Effector memory CD8-positive, alpha-beta T cell (primary cell): Measurements from ENCODE around the gene RXFP3.
"Not testable (repeated sequence)": the region's sequence is repeated elsewhere in the genome, so short reads cannot be mapped to it uniquely, and the experiment has no call there.

Experiments
- ATAC-seq: fragments of 150-1000 bp; cut with Tn5 transposase; replicated peaks from 2 replicates; pipeline ENCODE4 v1.10.0; 2021; ENCODE audit warnings: mild to moderate bottlenecking, moderate library complexity
- DNase-seq, 3 experiments: peaks; one replicate each; pipeline ENCODE4 v3.0.0; 2021
- H3K27ac Mint-ChIP-seq, 2 donors: one replicate each; pipeline ENCODE4 v1.8.0; 2022; ENCODE audit warnings: mild to moderate bottlenecking in 2 of 2, mixed read lengths in 2 of 2, moderate library complexity in 2 of 2
- H3K27me3 Mint-ChIP-seq, 2 donors: one replicate each; pipeline ENCODE4 v1.8.0; 2022; ENCODE audit warnings: mixed read lengths in 2 of 2
- H3K36me3 Mint-ChIP-seq: one replicate; pipeline ENCODE4 v1.8.0; 2022; ENCODE audit warnings: mild to moderate bottlenecking, moderate library complexity, mixed read lengths; ENCODE audit not compliant: insufficient read depth
- H3K4me1 Mint-ChIP-seq, 2 donors: one replicate each; pipeline ENCODE4 v1.8.0; 2022; ENCODE audit warnings: low read depth in 2 of 2, mixed read lengths in 2 of 2
- H3K4me3 Mint-ChIP-seq, 2 donors: one replicate each; pipeline ENCODE4 v1.8.0; 2022; ENCODE audit warnings: mild to moderate bottlenecking in 2 of 2, mixed read lengths in 2 of 2, moderate library complexity in 2 of 2
- H3K9me3 Mint-ChIP-seq, 2 donors: one replicate each; pipeline ENCODE4 v1.8.0; 2022; ENCODE audit warnings: mixed read lengths in 2 of 2
- total RNA-seq, 9 experiments: gene quantifications; one replicate each; lab custom pipeline; 2026; lab: John Stamatoyannopoulos, UW

RXFP3 gene
- total RNA-seq, result 0 reads per million in 9 experiments

GRCh38 chr5:33936381-33937016, at the start of gene RXFP3:
Gene RXFP3 (plus strand): TSS chr5:33936386. CDS start chr5:33936741, 355 bp downstream.
- Mint-ChIP-seq H3K27ac (no peak within 1 kb of the TSS), H3K27me3 (peaks cover 66% of the 10 kb centered on the region in 2 donors), H3K9me3 (no peaks in the 10 kb centered on the region), H3K4me3 (no peak within 1 kb of the TSS), H3K36me3 (peaks cover 4% of the 10 kb centered on the region), H3K4me1 (no peaks in the 10 kb centered on the region)
- ATAC-seq (no peak), DNase-seq (no peak)

GRCh38 chr5:33887268-33887667, 48.9 kb upstream of the RXFP3 start:
- H3K4me1 Mint-ChIP-seq, result peaks cover 0 to 4% of the 10 kb centered on the region in 2 donors
- peaks cover 28 to 50% of the 10 kb centered on the region in 2 donors for H3K27me3 Mint-ChIP-seq
- ATAC-seq (no peak), DNase-seq (no peak)
- H3K27ac Mint-ChIP-seq, result no peak overlapping the region
- H3K9me3 Mint-ChIP-seq, result no peaks in the 10 kb centered on the region
- H3K4me3 Mint-ChIP-seq, result no peak overlapping the region
- H3K36me3 Mint-ChIP-seq, result no peaks in the 10 kb centered on the region

GRCh38 chr5:33888587-33888986, 47.6 kb upstream of the RXFP3 start:
- DNase-seq (no peak), ATAC-seq (no peak)
- H3K27me3 Mint-ChIP-seq, result peaks cover 41 to 63% of the 10 kb centered on the region in 2 donors
- H3K4me3 Mint-ChIP-seq, result no peak overlapping the region
- no peaks in the 10 kb centered on the region for H3K9me3 Mint-ChIP-seq
- no peak overlapping the region for H3K27ac Mint-ChIP-seq
- H3K36me3 Mint-ChIP-seq, result no peaks in the 10 kb centered on the region
- peaks cover 0 to 5% of the 10 kb centered on the region in 2 donors for H3K4me1 Mint-ChIP-seq

GRCh38 chr5:33890131-33891032, 45.8 kb upstream of the RXFP3 start:
- H3K27ac Mint-ChIP-seq, result no peak overlapping the region
- peaks cover 0 to 5% of the 10 kb centered on the region in 2 donors for H3K4me1 Mint-ChIP-seq
- no peak overlapping the region for H3K4me3 Mint-ChIP-seq
- DNase-seq (no peak), ATAC-seq (no peak)
- H3K27me3 Mint-ChIP-seq, result peaks cover 43 to 65% of the 10 kb centered on the region in 2 donors
- H3K36me3 Mint-ChIP-seq, result no peaks in the 10 kb centered on the region
- no peaks in the 10 kb centered on the region for H3K9me3 Mint-ChIP-seq

GRCh38 chr5:33891446-33891787, 44.8 kb upstream of the RXFP3 start:
- no peaks in the 10 kb centered on the region for H3K36me3 Mint-ChIP-seq

GRCh38 chr5:33891788-33892619, 44.2 kb upstream of the RXFP3 start, which contains the start of gene ADAMTS12:
Gene ADAMTS12 (minus strand): TSS chr5:33891990. CDS start chr5:33891856, 134 bp downstream.
- Mint-ChIP-seq H3K4me3 (no peak within 1 kb of the TSS), H3K27me3 (peaks cover 50 to 72% of the 10 kb centered on the region in 2 donors), H3K36me3 (no peaks in the 10 kb centered on the region), H3K27ac (no peak within 1 kb of the TSS), H3K9me3 (no peaks in the 10 kb centered on the region), H3K4me1 (peaks cover 0 to 5% of the 10 kb centered on the region in 2 donors)
- ATAC-seq (no peak), DNase-seq (no peak)

More at GRCh38 chr5:33891446-33891787, 44.8 kb upstream of the RXFP3 start:
- H3K27ac Mint-ChIP-seq, result no peak overlapping the region
- no peaks in the 10 kb centered on the region for H3K9me3 Mint-ChIP-seq
- H3K4me1 Mint-ChIP-seq, result peaks cover 0 to 5% of the 10 kb centered on the region in 2 donors
- H3K4me3 Mint-ChIP-seq, result no peak overlapping the region
- DNase-seq (no peak), ATAC-seq (no peak)
- H3K27me3 Mint-ChIP-seq, result peaks cover 44 to 68% of the 10 kb centered on the region in 2 donors

- H3K4me3 Mint-ChIP-seq, result no peak overlapping the region
- DNase-seq (no peak), ATAC-seq (no peak)
- no peak overlapping the region for H3K27ac Mint-ChIP-seq
- peaks cover 0 to 5% of the 10 kb centered on the region in 2 donors for H3K4me1 Mint-ChIP-seq
- H3K27me3 Mint-ChIP-seq, result peaks cover 54 to 73% of the 10 kb centered on the region in 2 donors
- H3K36me3 Mint-ChIP-seq, result no peaks in the 10 kb centered on the region
- H3K9me3 Mint-ChIP-seq, result no peaks in the 10 kb centered on the region
Observed at GRCh38 chr5:33892620-33893137, 43.5 kb upstream of the RXFP3 start.

GRCh38 chr5:33894566-33894965, 41.6 kb upstream of the RXFP3 start:
- H3K27me3 Mint-ChIP-seq, result peaks cover 48 to 64% of the 10 kb centered on the region in 2 donors
- DNase-seq, result no peak
- H3K27ac Mint-ChIP-seq, result no peak overlapping the region

GRCh38 chr5:33901156-33901555, 35.0 kb upstream of the RXFP3 start:
- no peaks in the 10 kb centered on the region for H3K4me1 Mint-ChIP-seq
- no peak for DNase-seq
- no peak overlapping the region for H3K4me3 Mint-ChIP-seq
- peaks cover 6 to 8% of the 10 kb centered on the region in 2 donors for H3K9me3 Mint-ChIP-seq
- ATAC-seq, result no peak
- H3K27me3 Mint-ChIP-seq, result peaks cover 13 to 36% of the 10 kb centered on the region in 2 donors
- H3K36me3 Mint-ChIP-seq, result no peaks in the 10 kb centered on the region
- H3K27ac Mint-ChIP-seq, result no peak overlapping the region

More at GRCh38 chr5:33894566-33894965, 41.6 kb upstream of the RXFP3 start:
- no peaks in the 10 kb centered on the region for H3K36me3 Mint-ChIP-seq
- peaks cover 0 to 5% of the 10 kb centered on the region in 2 donors for H3K4me1 Mint-ChIP-seq
- ATAC-seq, result no peak
- H3K9me3 Mint-ChIP-seq, result no peaks in the 10 kb centered on the region
- no peak overlapping the region for H3K4me3 Mint-ChIP-seq

- Mint-ChIP-seq H3K27me3 (peaks cover 0 to 21% of the 10 kb centered on the region in 2 donors), H3K9me3 (peaks cover 10 to 16% of the 10 kb centered on the region in 2 donors), H3K4me3 (no peak overlapping the region), H3K4me1 (no peaks in the 10 kb centered on the region), H3K36me3 (no peaks in the 10 kb centered on the region), H3K27ac (no peak overlapping the region)
- ATAC-seq (no peak), DNase-seq (no peak)
Observed at GRCh38 chr5:33903118-33903517, 33.1 kb upstream of the RXFP3 start.

- H3K9me3 Mint-ChIP-seq, result peaks cover 10 to 21% of the 10 kb centered on the region in 2 donors
- peaks cover 3 to 33% of the 10 kb centered on the region in 2 donors for H3K27me3 Mint-ChIP-seq
Observed at GRCh38 chr5:33905381-33905780, 30.8 kb upstream of the RXFP3 start.

GRCh38 chr5:33906248-33906647, 29.9 kb upstream of the RXFP3 start:
- not testable (repeated sequence) for ATAC-seq

More at GRCh38 chr5:33905381-33905780, 30.8 kb upstream of the RXFP3 start:
- Mint-ChIP-seq H3K4me1 (no peaks in the 10 kb centered on the region), H3K27ac (no peak overlapping the region), H3K4me3 (no peak overlapping the region), H3K36me3 (no peaks in the 10 kb centered on the region)
- DNase-seq (no peak), ATAC-seq (no peak)

GRCh38 chr5:33914844-33915243, 21.3 kb upstream of the RXFP3 start:
- not testable (repeated sequence) for H3K9me3 Mint-ChIP-seq, ATAC-seq, DNase-seq, H3K4me3 Mint-ChIP-seq, H3K4me1 Mint-ChIP-seq, H3K36me3 Mint-ChIP-seq, H3K27ac Mint-ChIP-seq
- peaks cover 8 to 16% of the 10 kb centered on the region in 2 donors for H3K27me3 Mint-ChIP-seq

More at GRCh38 chr5:33906248-33906647, 29.9 kb upstream of the RXFP3 start:
- Mint-ChIP-seq H3K27me3 (peaks cover 8 to 31% of the 10 kb centered on the region in 2 donors), H3K9me3 (peaks cover 10 to 21% of the 10 kb centered on the region in 2 donors)
- DNase-seq, H3K4me1 Mint-ChIP-seq, H3K27ac Mint-ChIP-seq, H3K4me3 Mint-ChIP-seq, H3K36me3 Mint-ChIP-seq: not testable (repeated sequence)
